Keratinocyte (primary cell): Measurements from ENCODE around the gene KSR1. TPM values are rescaled to one million over a fixed set of nuclear protein-coding genes. Genes with fewer than 3 reads are reported as not detected.

Experiments used
- DNase-seq: peaks from one replicate; pipeline ENCODE4 v3.0.0-alpha.2; 2011; ENCODE audit warnings: low read depth, missing footprints, low spot score
- FAIRE-seq: peaks from 2 replicates; lab custom pipeline; 2011; peaks lifted over from hg19 to GRCh38; lab: Jason Lieb, UNC
- H2AFZ ChIP-seq: 2 replicates; pipeline ENCODE4 v1.6.0; 2012; ENCODE audit warnings: low read length, control low read depth, inconsistent platforms; ENCODE audit not compliant: control insufficient read depth
- H3K27ac ChIP-seq: 2 replicates; pipeline ENCODE4 v1.5.1; 2011; ENCODE audit warnings: low read length; ENCODE audit not compliant: control insufficient read depth, insufficient read depth
- H3K27me3 ChIP-seq: 3 replicates; pipeline ENCODE4 v1.6.0; 2011; ENCODE audit warnings: low read length; ENCODE audit not compliant: control insufficient read depth, insufficient read depth; ENCODE audit errors: extremely low read depth
- H3K36me3 ChIP-seq, 2 experiments: 2 replicates in 1 of 2; 3 replicates in 1 of 2; pipeline ENCODE4 v1.5.1; 2011; ENCODE audit warnings: low read length in 2 of 2, mild to moderate bottlenecking in 1 of 2; ENCODE audit not compliant: control insufficient read depth in 2 of 2, insufficient read depth in 2 of 2; ENCODE audit errors: extremely low read depth in 1 of 2
- H3K4me1 ChIP-seq: 3 replicates; pipeline ENCODE4 v1.5.1; 2011; ENCODE audit warnings: low read length; ENCODE audit not compliant: control insufficient read depth, insufficient read depth; ENCODE audit errors: extremely low read depth
- H3K4me2 ChIP-seq: 3 replicates; pipeline ENCODE4 v1.6.0; 2011; ENCODE audit warnings: low read depth, low read length; ENCODE audit not compliant: control insufficient read depth, insufficient read depth; ENCODE audit errors: extremely low read depth
- H3K4me3 ChIP-seq, 3 experiments: fragments of 200-600 bp in 1 of 3; sonication (generic) in 1 of 3; 2 replicates in 2 of 3; 3 replicates in 1 of 3; pipeline ENCODE4 v1.5.1; 2011 to 2016; ENCODE audit warnings: low read length in 3 of 3, mild to moderate bottlenecking in 3 of 3, control low read depth in 2 of 3, inconsistent platforms in 1 of 3, low read depth in 1 of 3, mixed read lengths in 1 of 3, mixed run types in 1 of 3, moderate library complexity in 1 of 3; ENCODE audit not compliant: control insufficient read depth in 2 of 3, insufficient read depth in 2 of 3; ENCODE audit errors: extremely low read depth in 1 of 3
- H3K79me2 ChIP-seq: 2 replicates; pipeline ENCODE4 v1.6.0; 2012; ENCODE audit warnings: low read length; ENCODE audit not compliant: control insufficient read depth, insufficient read depth
- H3K9ac ChIP-seq: 3 replicates; pipeline ENCODE4 v1.6.0; 2011; ENCODE audit warnings: low read length; ENCODE audit not compliant: control insufficient read depth, insufficient read depth; ENCODE audit errors: extremely low read depth
- H3K9me1 ChIP-seq: 3 replicates; pipeline ENCODE4 v1.6.0; 2011; ENCODE audit warnings: low read length; ENCODE audit not compliant: control insufficient read depth, insufficient read depth; ENCODE audit errors: extremely low read depth
- H3K9me3 ChIP-seq: 2 replicates; pipeline ENCODE4 v1.5.1; 2012; ENCODE audit warnings: low read depth, low read length; ENCODE audit not compliant: control insufficient read depth
- H4K20me1 ChIP-seq: 3 replicates; pipeline ENCODE4 v1.6.0; 2011; ENCODE audit warnings: low read length; ENCODE audit not compliant: control insufficient read depth, insufficient read depth; ENCODE audit errors: extremely low read depth
- EZH2 ChIP-seq: IDR thresholded peaks from one replicate; pipeline ENCODE4 v1.6.1; 2012; ENCODE audit warnings: inconsistent platforms, mild to moderate bottlenecking, low read length, moderate library complexity
- dilution Hi-C: fragments of 300-500 bp; cut with MboI; formaldehyde crosslinking; loops from one replicate; pipeline ENCODE4 v1.7.0; 2020; ENCODE audit warnings: low sequenced_read_pairs; ENCODE audit not compliant: extremely low pct_ligation_motif_present
- polyA plus RNA-seq, 5 experiments: library from polyadenylated mRNA; depleted of rRNA in 3 of 5; stranded (reverse) in 3 of 5; stranded (forward) in 1 of 5; unstranded in 1 of 5; fragments of >200 nt; gene quantifications; 1 replicate in 1 of 5; 2 replicates in 3 of 5; 3 replicates in 1 of 5; pipeline versions ENCODE4 v1.2.1 to v1.2.3, GENCODE V29; 2011 to 2012; ENCODE audit warnings: missing spikeins in 2 of 5, low read depth in 1 of 5, low replicate concordance in 1 of 5
- TF ChIP-seq, protein P1 (sequence below), 3 experiments: IDR thresholded peaks in 1 of 3; conservative IDR thresholded peaks in 1 of 3; optimal IDR thresholded peaks in 1 of 3; 2 replicates in 2 of 3; 3 replicates in 1 of 3; pipeline versions ENCODE3 to v1.5.1; 2011; ENCODE audit warnings: low read length in 3 of 3, mild to moderate bottlenecking in 3 of 3, moderate library complexity in 2 of 3, control low read depth in 1 of 3, inconsistent platforms in 1 of 3; ENCODE audit not compliant: insufficient read depth in 2 of 3; ENCODE audit errors: extremely low read depth in 1 of 3

Gene KSR1
- polyA plus RNA-seq, 1 donor (not counting 4 experiments of a cell fraction or from before 2014, with no cell fraction given) = 1.3 TPM

DNA sequence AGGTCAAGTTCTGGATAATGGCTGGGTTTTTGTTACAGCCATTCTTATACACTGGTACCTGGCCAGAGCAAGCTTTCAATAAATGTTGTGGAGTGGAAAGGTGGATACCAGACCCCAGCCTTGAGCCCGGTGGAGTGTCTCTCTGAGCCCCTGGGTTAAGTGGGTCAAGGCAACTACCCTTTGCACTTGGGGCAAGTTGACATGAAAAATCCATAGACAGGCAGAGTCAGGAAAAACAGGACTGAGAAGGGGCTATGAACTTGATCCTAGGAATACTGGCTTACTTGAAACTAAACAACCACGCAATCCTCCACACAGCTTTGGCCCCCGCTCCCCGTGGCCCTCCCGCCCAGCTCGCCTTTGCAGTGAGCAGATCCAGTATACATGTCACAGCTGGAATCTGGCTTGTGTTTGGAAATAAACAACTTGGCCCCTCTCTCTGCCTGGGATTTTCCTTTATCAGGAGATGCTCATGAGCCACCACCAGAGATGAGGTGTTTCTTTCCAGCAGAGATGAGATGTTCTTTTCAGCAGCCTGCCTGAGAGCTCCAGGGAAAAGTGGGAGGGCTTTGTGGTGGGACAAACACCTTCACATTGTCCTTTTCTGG lies 65.9 kb downstream of the KSR1 start:
- Histone ChIP-seq H3K4me3 (no peak overlapping the region), H3K9me1 (no peaks in the 10 kb centered on the region), H3K79me2 (no peaks in the 10 kb centered on the region), H3K4me2 (no peak overlapping the region), H3K27me3 (no peaks in the 10 kb centered on the region), H3K4me1 (peaks cover 11% of the 10 kb centered on the region), H3K27ac (no peak overlapping the region), H3K9ac (no peak overlapping the region), H4K20me1 (no peaks in the 10 kb centered on the region), H3K36me3 (no peaks in the 10 kb centered on the region), H2AFZ (no peak overlapping the region), H3K9me3 (no peaks in the 10 kb centered on the region)
- dilution Hi-C loops = no loop called here
- DNase-seq = no peak
- TF ChIP-seq, protein P1, sequence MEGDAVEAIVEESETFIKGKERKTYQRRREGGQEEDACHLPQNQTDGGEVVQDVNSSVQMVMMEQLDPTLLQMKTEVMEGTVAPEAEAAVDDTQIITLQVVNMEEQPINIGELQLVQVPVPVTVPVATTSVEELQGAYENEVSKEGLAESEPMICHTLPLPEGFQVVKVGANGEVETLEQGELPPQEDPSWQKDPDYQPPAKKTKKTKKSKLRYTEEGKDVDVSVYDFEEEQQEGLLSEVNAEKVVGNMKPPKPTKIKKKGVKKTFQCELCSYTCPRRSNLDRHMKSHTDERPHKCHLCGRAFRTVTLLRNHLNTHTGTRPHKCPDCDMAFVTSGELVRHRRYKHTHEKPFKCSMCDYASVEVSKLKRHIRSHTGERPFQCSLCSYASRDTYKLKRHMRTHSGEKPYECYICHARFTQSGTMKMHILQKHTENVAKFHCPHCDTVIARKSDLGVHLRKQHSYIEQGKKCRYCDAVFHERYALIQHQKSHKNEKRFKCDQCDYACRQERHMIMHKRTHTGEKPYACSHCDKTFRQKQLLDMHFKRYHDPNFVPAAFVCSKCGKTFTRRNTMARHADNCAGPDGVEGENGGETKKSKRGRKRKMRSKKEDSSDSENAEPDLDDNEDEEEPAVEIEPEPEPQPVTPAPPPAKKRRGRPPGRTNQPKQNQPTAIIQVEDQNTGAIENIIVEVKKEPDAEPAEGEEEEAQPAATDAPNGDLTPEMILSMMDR (optimal IDR thresholded peaks at IDR 0.05 in 1 of 3, IDR thresholded peaks at IDR 0.05 in 1 of 3, conservative IDR thresholded peaks at IDR 0.05 in 1 of 3; ENCODE audit: extremely low read depth in 1 of 3, insufficient read depth in 2 of 3, low read length in 3 of 3) = no peak
- no peak for TF ChIP-seq EZH2
- no peak for FAIRE-seq

DNA sequence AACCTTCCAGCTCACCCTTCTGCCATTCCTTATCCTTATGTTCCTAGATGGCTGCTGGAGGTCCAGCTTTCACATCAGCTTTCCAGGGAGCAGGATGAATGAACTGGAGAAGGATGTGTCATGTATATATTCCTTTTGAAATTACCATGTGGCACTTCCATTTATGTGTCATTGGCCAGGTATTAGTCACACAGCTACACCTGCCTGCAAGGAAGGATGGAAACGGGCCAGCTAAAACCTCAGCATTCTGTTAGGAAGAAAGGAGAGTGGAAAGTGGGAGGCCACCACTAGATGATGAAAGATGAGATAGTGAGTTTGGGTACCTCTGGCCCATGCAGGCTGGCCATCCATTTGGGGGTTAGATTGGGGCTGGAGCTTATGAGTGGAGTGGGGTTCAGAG lies 67.5 kb downstream of the KSR1 start:
- Histone ChIP-seq H3K4me1 (peaks cover 8% of the 10 kb centered on the region), H3K79me2 (no peaks in the 10 kb centered on the region), H3K27me3 (no peaks in the 10 kb centered on the region), H3K9ac (no peak overlapping the region), H3K4me2 (no peak overlapping the region), H3K27ac (no peak overlapping the region), H3K4me3 (no peak overlapping the region), H3K9me1 (no peaks in the 10 kb centered on the region), H3K9me3 (no peaks in the 10 kb centered on the region), H3K36me3 (no peaks in the 10 kb centered on the region), H4K20me1 (no peaks in the 10 kb centered on the region), H2AFZ (no peak overlapping the region)
- DNase-seq (no peak), FAIRE-seq (no peak)
- dilution Hi-C loops = no loop called here
- TF ChIP-seq EZH2 = no peak
- TF ChIP-seq, protein P1 (optimal IDR thresholded peaks at IDR 0.05 in 1 of 3, IDR thresholded peaks at IDR 0.05 in 1 of 3, conservative IDR thresholded peaks at IDR 0.05 in 1 of 3; ENCODE audit: extremely low read depth in 1 of 3, insufficient read depth in 2 of 3, low read length in 3 of 3) = no peak
